Endodermal cell (in vitro differentiated cells): ENCODE results near the gene AKR7A3. TPM values are rescaled to one million over a fixed set of nuclear protein-coding genes. Genes with fewer than 3 reads are reported as not detected.
A peak's percentile ranks its signal among the peaks of the same experiment; 100 is the strongest.

Experiments used
- DNase-seq: peaks from one replicate; pipeline ENCODE4 v3.0.0-alpha.2; 2017
- H3K27ac ChIP-seq: 2 replicates; pipeline ENCODE4 v1.5.1; 2013; ENCODE audit warnings: mild to moderate bottlenecking, low read depth, low read length, moderate library complexity
- H3K27me3 ChIP-seq: 2 replicates; pipeline ENCODE4 v1.6.1; 2013; ENCODE audit warnings: mild to moderate bottlenecking, low read length, moderate library complexity; ENCODE audit not compliant: insufficient read depth, control insufficient read depth, poor library complexity, severe bottlenecking
- H3K36me3 ChIP-seq: 2 replicates; pipeline ENCODE4 v1.7.0; 2013; ENCODE audit warnings: mild to moderate bottlenecking, low read length, moderate library complexity; ENCODE audit not compliant: control insufficient read depth, insufficient read depth
- H3K4me1 ChIP-seq: one replicate; pipeline ENCODE4 v1.7.0; 2013; ENCODE audit warnings: low read length; ENCODE audit not compliant: control insufficient read depth, insufficient read depth
- H3K4me3 ChIP-seq: 2 replicates; pipeline ENCODE4 v1.5.1; 2013; ENCODE audit warnings: mild to moderate bottlenecking, low read length, moderate library complexity
- H3K9ac ChIP-seq: 2 replicates; pipeline ENCODE4 v1.6.1; 2013; ENCODE audit warnings: mild to moderate bottlenecking, low read length, moderate library complexity; ENCODE audit not compliant: poor library complexity, severe bottlenecking; ENCODE audit errors: extremely low read depth
- H3K9me3 ChIP-seq: 2 replicates; pipeline ENCODE4 v1.6.1; 2013; ENCODE audit warnings: mild to moderate bottlenecking, low read length, moderate library complexity; ENCODE audit not compliant: control insufficient read depth
- H3K27ac Mint-ChIP-seq: 2 replicates; pipeline ENCODE4 v1.8.0; 2020; ENCODE audit warnings: mixed read lengths
- H3K27me3 Mint-ChIP-seq: 2 replicates; pipeline ENCODE4 v1.8.0; 2021; ENCODE audit warnings: mild to moderate bottlenecking, mixed read lengths; ENCODE audit not compliant: insufficient read depth
- H3K36me3 Mint-ChIP-seq: 2 replicates; pipeline ENCODE4 v1.8.0; 2020; ENCODE audit warnings: low read depth, mixed read lengths
- H3K4me1 Mint-ChIP-seq: 2 replicates; pipeline ENCODE4 v1.8.0; 2020; ENCODE audit warnings: mixed read lengths
- H3K4me3 Mint-ChIP-seq: 2 replicates; pipeline ENCODE4 v1.8.0; 2020; ENCODE audit warnings: mild to moderate bottlenecking, moderate library complexity, mixed read lengths
- H3K9me3 Mint-ChIP-seq: 2 replicates; pipeline ENCODE4 v1.8.0; 2020; ENCODE audit warnings: mild to moderate bottlenecking, mixed read lengths
- WGBS, 2 experiments: methylation state at CpG; one replicate each; pipeline versions ENCODE4 v1.1.5 to v1.1.7; 2013; ENCODE audit warnings: missing lambda C conversion rate in 2 of 2, mixed read lengths in 1 of 2; ENCODE audit not compliant: insufficient coverage in 1 of 2, insufficient read length in 1 of 2; 5-methylcytosine and 5-hydroxymethylcytosine counted together
- total RNA-seq, 2 donors: library from RNA; stranded (reverse); fragmentation: NEBNext Ultra II Directional in 1 of 2; extraction: Animal tissue kit (Norgen Biotek cat#: 25700) in 1 of 2; gene quantifications; 2 replicates in 1 of 2; 3 replicates in 1 of 2; pipeline ENCODE4 v1.2.1, GENCODE V29; 2021
- TF ChIP-seq, protein P1 (sequence below): fragments of 200-600 bp; sonication (generic); conservative IDR thresholded peaks from 2 replicates; pipeline ENCODE4 v1.5.0; 2021; ENCODE audit warnings: antibody characterized with exemption, mild to moderate bottlenecking

AKR7A3 gene
- total RNA-seq, 2 donors from 2014 or later = 0.92 to 2.0 TPM

DNA sequence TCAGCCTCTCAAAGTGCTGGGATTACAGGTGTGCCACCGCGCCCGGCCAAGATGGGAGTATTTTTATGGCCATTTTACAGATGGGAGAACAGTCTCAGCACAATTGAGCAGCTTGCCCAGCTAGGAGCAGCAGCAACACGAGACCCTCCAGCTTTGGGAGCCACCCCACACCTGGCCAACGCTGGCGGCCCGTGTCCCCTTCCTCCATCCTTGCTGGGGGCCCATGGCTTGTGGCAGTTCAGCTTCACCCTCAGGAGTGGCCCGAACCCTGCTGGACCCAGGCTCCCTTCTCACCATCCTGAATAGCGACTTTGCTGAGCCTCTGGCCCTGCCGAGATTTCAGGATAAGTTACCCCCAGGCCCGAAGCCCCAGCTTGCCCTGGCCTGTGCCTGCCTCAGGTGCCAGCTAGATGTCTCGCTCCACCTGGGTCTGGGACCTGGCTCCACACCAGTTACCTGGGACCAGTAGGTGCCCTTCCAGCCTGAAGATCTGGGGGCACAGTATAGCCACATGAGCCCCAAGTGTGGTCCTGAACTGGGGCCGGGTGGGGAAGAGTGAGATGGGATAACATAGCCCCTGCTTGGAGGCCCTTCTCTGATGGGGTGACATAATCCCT, 42.8 kb upstream of the AKR7A3 start:
- DNase-seq = no peak
- H3K36me3 Mint-ChIP-seq = peaks cover 18% of the 10 kb centered on the region
- no peaks in the 10 kb centered on the region for H3K4me1 Mint-ChIP-seq
- no peaks in the 10 kb centered on the region for H3K9me3 Mint-ChIP-seq
- no peak overlapping the region for H3K27ac Mint-ChIP-seq
- Histone ChIP-seq H3K27ac (no peak overlapping the region), H3K27me3 (no peaks in the 10 kb centered on the region), H3K36me3 (peaks cover 10% of the 10 kb centered on the region), H3K4me3 (no peak overlapping the region), H3K9ac (no peak overlapping the region), H3K4me1 (no peaks in the 10 kb centered on the region), H3K9me3 (no peaks in the 10 kb centered on the region)
- H3K27me3 Mint-ChIP-seq = no peaks in the 10 kb centered on the region
- WGBS, 2 experiments = 84 to 91% methylated on average over 10 to 13 of the region's 13 CpGs
- TF ChIP-seq, protein P1, sequence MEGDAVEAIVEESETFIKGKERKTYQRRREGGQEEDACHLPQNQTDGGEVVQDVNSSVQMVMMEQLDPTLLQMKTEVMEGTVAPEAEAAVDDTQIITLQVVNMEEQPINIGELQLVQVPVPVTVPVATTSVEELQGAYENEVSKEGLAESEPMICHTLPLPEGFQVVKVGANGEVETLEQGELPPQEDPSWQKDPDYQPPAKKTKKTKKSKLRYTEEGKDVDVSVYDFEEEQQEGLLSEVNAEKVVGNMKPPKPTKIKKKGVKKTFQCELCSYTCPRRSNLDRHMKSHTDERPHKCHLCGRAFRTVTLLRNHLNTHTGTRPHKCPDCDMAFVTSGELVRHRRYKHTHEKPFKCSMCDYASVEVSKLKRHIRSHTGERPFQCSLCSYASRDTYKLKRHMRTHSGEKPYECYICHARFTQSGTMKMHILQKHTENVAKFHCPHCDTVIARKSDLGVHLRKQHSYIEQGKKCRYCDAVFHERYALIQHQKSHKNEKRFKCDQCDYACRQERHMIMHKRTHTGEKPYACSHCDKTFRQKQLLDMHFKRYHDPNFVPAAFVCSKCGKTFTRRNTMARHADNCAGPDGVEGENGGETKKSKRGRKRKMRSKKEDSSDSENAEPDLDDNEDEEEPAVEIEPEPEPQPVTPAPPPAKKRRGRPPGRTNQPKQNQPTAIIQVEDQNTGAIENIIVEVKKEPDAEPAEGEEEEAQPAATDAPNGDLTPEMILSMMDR = no peak
- no peak overlapping the region for H3K4me3 Mint-ChIP-seq

DNA sequence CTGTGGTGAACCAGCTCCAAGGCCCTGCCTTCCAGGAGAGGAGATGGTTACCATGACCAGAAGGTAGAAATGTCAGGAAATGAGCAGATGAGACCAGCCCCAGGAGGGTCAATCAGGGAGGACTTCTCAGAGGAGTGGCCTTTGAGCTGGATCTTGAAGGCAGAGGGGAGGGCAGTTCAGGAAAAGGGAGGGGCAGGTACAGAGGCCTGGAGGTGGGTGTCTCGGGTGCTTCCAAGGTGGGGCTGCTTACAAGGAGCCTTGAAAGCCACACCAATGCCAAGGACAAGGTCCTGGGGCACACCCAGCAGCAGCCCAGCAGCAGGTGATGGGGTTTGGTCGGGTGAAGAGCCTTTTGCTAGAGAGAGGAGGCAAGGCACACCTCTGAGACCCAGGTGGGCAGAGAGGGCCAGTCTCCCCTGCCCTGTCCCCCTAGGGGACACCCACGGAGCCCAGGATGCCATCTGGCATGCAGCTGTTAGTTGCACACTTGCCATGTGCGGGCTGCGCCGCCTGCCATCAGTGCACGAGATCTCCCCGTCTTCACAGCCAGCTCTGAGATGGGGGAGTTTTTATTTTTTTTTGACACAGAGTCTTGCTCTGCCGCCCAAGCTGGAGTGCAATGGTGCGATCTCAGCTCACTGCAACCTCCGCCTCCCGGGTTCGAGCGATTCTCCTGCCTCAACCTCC, 42.0 kb upstream of the AKR7A3 start:
- Histone ChIP-seq H3K9ac (no peak overlapping the region), H3K4me3 (no peak overlapping the region), H3K27ac (peak overlapping the region; percentile 24), H3K27me3 (no peaks in the 10 kb centered on the region), H3K9me3 (no peaks in the 10 kb centered on the region), H3K36me3 (peaks cover 18% of the 10 kb centered on the region), H3K4me1 (no peaks in the 10 kb centered on the region)
- no peak for DNase-seq
- H3K27ac Mint-ChIP-seq = no peak overlapping the region
- H3K4me3 Mint-ChIP-seq = no peak overlapping the region
- no peaks in the 10 kb centered on the region for H3K9me3 Mint-ChIP-seq
- H3K4me1 Mint-ChIP-seq = no peaks in the 10 kb centered on the region
- TF ChIP-seq, protein P1 = no peak
- 95% methylated on average over 4 to 14 of the region's 14 CpGs for WGBS, 2 experiments
- H3K27me3 Mint-ChIP-seq = no peaks in the 10 kb centered on the region
- H3K36me3 Mint-ChIP-seq = peaks cover 21% of the 10 kb centered on the region

DNA sequence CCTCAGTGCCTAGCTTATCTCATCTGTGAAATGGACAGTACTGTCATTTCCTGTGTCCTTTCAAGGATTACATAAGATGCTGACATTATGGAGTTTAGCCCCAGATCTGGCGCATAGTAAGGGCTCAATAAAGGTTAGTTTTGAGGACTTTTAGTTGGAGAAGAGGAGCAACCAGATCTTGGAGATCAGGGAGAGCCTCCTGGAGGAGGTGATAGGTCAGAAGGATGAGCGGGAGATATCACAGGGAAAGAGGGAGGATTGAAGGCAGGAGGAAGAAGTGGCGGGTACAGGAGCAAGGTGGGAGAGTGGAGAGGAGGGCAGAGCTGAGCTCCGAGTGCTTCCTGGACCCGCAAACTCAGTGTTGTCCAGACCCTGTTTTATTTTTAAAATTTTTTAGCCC, 41.0 kb upstream of the AKR7A3 start:
- no peak for DNase-seq
- no peak overlapping the region for H3K4me3 ChIP-seq
- 93 to 100% methylated on average over 3 to 5 of the region's 5 CpGs for WGBS, 2 experiments
- no peak overlapping the region for H3K27ac ChIP-seq
- peaks cover 21% of the 10 kb centered on the region for H3K36me3 Mint-ChIP-seq
- no peak overlapping the region for H3K27ac Mint-ChIP-seq
- H3K4me1 Mint-ChIP-seq = no peaks in the 10 kb centered on the region
- H3K27me3 Mint-ChIP-seq = no peaks in the 10 kb centered on the region
- H3K4me1 ChIP-seq = no peaks in the 10 kb centered on the region
- TF ChIP-seq, protein P1 = no peak
- no peak overlapping the region for H3K4me3 Mint-ChIP-seq
- no peaks in the 10 kb centered on the region for H3K27me3 ChIP-seq
- no peaks in the 10 kb centered on the region for H3K9me3 ChIP-seq
- H3K9ac ChIP-seq = no peak overlapping the region
- H3K9me3 Mint-ChIP-seq = no peaks in the 10 kb centered on the region
- H3K36me3 ChIP-seq = peaks cover 19% of the 10 kb centered on the region
